Transverse colon (tissue), 3 donors: Measurements from ENCODE around the gene ZHX3.
"Not testable (repeated sequence)": the region's sequence is repeated elsewhere in the genome, so short reads cannot be mapped to it uniquely, and the experiment has no call there.

Experiments used
- CTCF ChIP-seq, 5 experiments: fragments of 200-600 bp in 3 of 5; fragments of 450-650 bp in 2 of 5; sonication (generic) in 3 of 5; IDR thresholded peaks; 1 replicate in 2 of 5; 2 replicates in 3 of 5; pipeline ENCODE4 v1.5.1; 2016 to 2017; ENCODE audit warnings: antibody characterized with exemption in 5 of 5, inconsistent platforms in 3 of 5, mild to moderate bottlenecking in 2 of 5, moderate library complexity in 1 of 5
- EP300 ChIP-seq: sonication (generic); formaldehyde crosslinking; IDR thresholded peaks from one replicate; pipeline ENCODE4 v1.6.1; 2017; ENCODE audit warnings: antibody characterized with exemption, low read depth

- not testable (repeated sequence) for TF ChIP-seq CTCF (IDR thresholded peaks at IDR 0.05); EP300
Observed at GRCh38 chr20:41236818-41237217, 80.7 kb downstream of the ZHX3 start.
